GM12892 (cell line): ENCODE measurements around the gene DCX.

Source experiments
- POLR2A ChIP-seq: IDR thresholded peaks from 2 replicates; pipeline ENCODE4 v1.6.1; 2011; ENCODE audit warnings: low read depth, low read length, control low read depth
- POLR2AphosphoS5 ChIP-seq: IDR thresholded peaks from 2 replicates; pipeline ENCODE4 v1.6.1; 2011; ENCODE audit warnings: low read depth, low read length, control low read depth
- TAF1 ChIP-seq: IDR thresholded peaks from 2 replicates; pipeline ENCODE4 v1.6.1; 2011; ENCODE audit warnings: low read depth, mild to moderate bottlenecking, control low read depth, low read length, borderline replicate concordance

DNA sequence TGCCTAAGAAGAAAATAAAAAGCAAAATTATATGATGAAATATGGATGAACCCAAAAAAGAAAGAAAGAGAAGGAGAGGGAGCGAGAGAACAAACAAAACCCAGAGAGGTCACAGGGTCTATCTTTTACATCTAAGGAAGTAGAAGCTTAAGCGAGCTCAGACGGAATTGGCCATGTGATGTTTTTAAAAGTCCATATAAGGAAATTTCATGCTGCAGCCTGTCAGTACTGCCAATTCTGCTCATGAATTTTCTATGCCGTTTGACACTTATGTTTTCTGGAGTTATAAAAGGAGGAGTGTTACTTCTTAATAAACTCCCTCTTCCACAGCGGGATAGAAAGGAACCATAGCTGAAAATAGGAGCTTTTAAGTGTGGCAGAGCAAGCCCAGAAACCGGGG is 32.9 kb upstream of the DCX start:
- TF ChIP-seq POLR2A = no peak
- no peak for TF ChIP-seq TAF1
- TF ChIP-seq POLR2AphosphoS5 = no peak
